PC-3 (cell line): ENCODE data around the gene FOXP1. TPM values are rescaled to one million over a fixed set of nuclear protein-coding genes. Genes with fewer than 3 reads are reported as not detected.
A peak's percentile ranks its signal among the peaks of the same experiment; 100 is the strongest.

Source experiments
- ATAC-seq: fragments of 200-7000 bp; cut with Tn5 transposase; 2 replicates; pipeline ENCODE4 v1.9.1; 2020; ENCODE audit warnings: mild to moderate bottlenecking, moderate library complexity
- BruUV-seq: library from RNA; stranded (reverse); fragments of 400-500 nt; replicated peaks from 2 replicates; lab custom pipeline; 2021; lab: Mats Ljungman, UMichigan
- CTCF ChIA-PET: fragments of 300-600 bp; sonication (Branson Sonifier 250); formaldehyde crosslinking; loops from one replicate; lab custom pipeline; 2022; ENCODE audit warnings: antibody characterized with exemption; lab: Charles Lee
- POLR2A ChIA-PET: fragments of 300-600 bp; sonication (Branson Sonifier 250); formaldehyde crosslinking; loops from one replicate; lab custom pipeline; 2022; ENCODE audit warnings: antibody characterized with exemption; ENCODE audit not compliant: unreplicated experiment; lab: Charles Lee
- DNase-seq: peaks from one replicate; pipeline ENCODE4 v3.0.0-alpha.2; 2015
- H2AFZ ChIP-seq: fragments of 300-600 bp; sonication (generic); 2 replicates; pipeline ENCODE4 v1.6.0; 2016; ENCODE audit warnings: antibody characterized with exemption, low read length
- H3F3A ChIP-seq: fragments of 300-600 bp; sonication (generic); one replicate; pipeline ENCODE4 v1.6.0; 2017; ENCODE audit warnings: antibody characterized with exemption, low read length, control low read depth, mild to moderate bottlenecking; ENCODE audit not compliant: unreplicated experiment
- H3K27ac ChIP-seq: fragments of 300-600 bp; sonication (generic); 2 replicates; pipeline ENCODE4 v1.5.1; 2016; ENCODE audit warnings: mild to moderate bottlenecking, low read length
- H3K27me3 ChIP-seq: fragments of 300-600 bp; sonication (generic); 2 replicates; pipeline ENCODE4 v1.6.1; 2016; ENCODE audit warnings: low read length, mixed read lengths
- H3K36me3 ChIP-seq: fragments of 300-600 bp; sonication (generic); 2 replicates; pipeline ENCODE4 v1.6.1; 2016; ENCODE audit warnings: low read depth, mixed run types, low read length, mixed read lengths
- H3K4me1 ChIP-seq: fragments of 300-600 bp; sonication (generic); 2 replicates; pipeline ENCODE4 v1.5.1; 2016; ENCODE audit warnings: low read length; ENCODE audit not compliant: insufficient read depth
- H3K4me2 ChIP-seq: fragments of 300-600 bp; sonication (generic); 2 replicates; pipeline ENCODE4 v1.6.0; 2016; ENCODE audit warnings: low read length
- H3K4me3 ChIP-seq: fragments of 300-600 bp; sonication (generic); 2 replicates; pipeline ENCODE4 v1.5.1; 2016; ENCODE audit warnings: mild to moderate bottlenecking, low read length, mixed read lengths
- H3K79me2 ChIP-seq: fragments of 300-600 bp; sonication (generic); 2 replicates; pipeline ENCODE4 v1.6.1; 2017; ENCODE audit warnings: low read length, mixed read lengths
- H3K9ac ChIP-seq: fragments of 300-600 bp; sonication (generic); 2 replicates; pipeline ENCODE4 v1.6.0; 2016; ENCODE audit warnings: mild to moderate bottlenecking, low read length
- H3K9me2 ChIP-seq: fragments of 300-600 bp; sonication (generic); replicated peaks from 2 replicates; pipeline ENCODE4 v1.6.1; 2016; ENCODE audit warnings: mixed run types, low read length, mixed read lengths
- H3K9me3 ChIP-seq: fragments of 300-600 bp; sonication (generic); 2 replicates; pipeline ENCODE4 v1.6.1; 2016; ENCODE audit warnings: low read length, mixed read lengths
- H4K20me1 ChIP-seq: fragments of 300-600 bp; sonication (generic); 2 replicates; pipeline ENCODE4 v1.6.1; 2016; ENCODE audit warnings: low read length, mixed read lengths
- CTCF ChIP-seq: fragments of 300-600 bp; sonication (generic); conservative IDR thresholded peaks from 2 replicates; pipeline ENCODE4 v1.5.1; 2017; ENCODE audit warnings: antibody characterized with exemption, low read depth, mild to moderate bottlenecking, low read length
- EZH2 ChIP-seq: fragments of 300-600 bp; sonication (generic); IDR thresholded peaks from one replicate; pipeline ENCODE4 v1.6.1; 2017; ENCODE audit warnings: antibody characterized with exemption, mild to moderate bottlenecking, low read length; ENCODE audit not compliant: unreplicated experiment
- EZH2phosphoT487 ChIP-seq: fragments of 300-600 bp; sonication (generic); IDR thresholded peaks from 2 replicates; pipeline ENCODE4 v1.6.1; 2018; ENCODE audit warnings: mild to moderate bottlenecking, antibody characterized with exemption, low read length, borderline replicate concordance
- intact Hi-C: fragments of 100-400 bp; cut with micrococcal nuclease; formaldehyde crosslinking; loops from 2 replicates; pipeline ENCODE4 v1.9.0; 2023
- total RNA-seq: library from RNA; depleted of rRNA; stranded (reverse); fragments of >200 nt; gene quantifications from 2 replicates; pipeline ENCODE4 v1.2.3, GENCODE V29; 2014

The FOXP1 gene
- total RNA-seq, 1 experiment from 2014 or later, result 35.3 TPM

- no TSS peak for BruUV-seq
- H3K4me1 ChIP-seq, result peaks cover 57% of the 10 kb centered on the region
- ATAC-seq, result peak; percentile 13
- H3K9me2 ChIP-seq, result no peaks in the 10 kb centered on the region
- peak; percentile 48 for DNase-seq
- peak overlapping the region; percentile 83 for H3K9ac ChIP-seq
- H3K36me3 ChIP-seq, result no peaks in the 10 kb centered on the region
- H3K9me3 ChIP-seq, result no peaks in the 10 kb centered on the region
- no peaks in the 10 kb centered on the region for H3F3A ChIP-seq
- H3K27me3 ChIP-seq, result no peaks in the 10 kb centered on the region
- ChIA-PET POLR2A (interaction anchor here (0.7 to 0.9 kb wide), 3 partner anchors 36 to 327 kb away, joined by 3 read pairs; no protein-coding TSS in a partner anchor), CTCF (interaction anchor here (0.7 kb wide), 1 partner anchor 86 kb away, joined by 3 read pairs; no protein-coding TSS in a partner anchor)
- intact Hi-C loops, result loop anchor here (1.0 to 10.0 kb wide), 6 partner anchors 138 to 1047 kb away; no protein-coding TSS in a partner anchor
- peak overlapping the region; percentile 90 for H2AFZ ChIP-seq
- peak overlapping the region; percentile 91 for H3K4me3 ChIP-seq
- H3K4me2 ChIP-seq, result peak overlapping the region; percentile 85
- H4K20me1 ChIP-seq, result no peaks in the 10 kb centered on the region
- H3K79me2 ChIP-seq, result peaks cover 45% of the 10 kb centered on the region
- TF ChIP-seq EZH2 (no peak), EZH2phosphoT487 (no peak), CTCF (no peak)
- peak overlapping the region; percentile 58; the same call in 1 of the 2 replicates for H3K27ac ChIP-seq
Observed at GRCh38 chr3:71582036-71582611, 1.4 kb downstream of the FOXP1 start.

- Histone ChIP-seq H3K9ac (peak overlapping the region; percentile 83), H3K36me3 (no peaks in the 10 kb centered on the region), H3K4me1 (peaks cover 57% of the 10 kb centered on the region), H3K9me3 (no peaks in the 10 kb centered on the region), H3K79me2 (peaks cover 45% of the 10 kb centered on the region), H4K20me1 (no peaks in the 10 kb centered on the region), H3K4me2 (peak overlapping the region; percentile 85), H3K9me2 (no peaks in the 10 kb centered on the region), H3K27me3 (no peaks in the 10 kb centered on the region), H2AFZ (peak overlapping the region; percentile 90), H3K4me3 (peak overlapping the region; percentile 91), H3F3A (no peaks in the 10 kb centered on the region), H3K27ac (no peak overlapping the region)
- peak; percentile 37 for DNase-seq
- no TSS peak for BruUV-seq
- intact Hi-C loops, result loop anchor here (1.0 to 10.0 kb wide), 7 partner anchors 77 to 1047 kb away; no protein-coding TSS in a partner anchor
- TF ChIP-seq EZH2, result no peak
- TF ChIP-seq EZH2phosphoT487, result no peak
- no peak for TF ChIP-seq CTCF
- ChIA-PET CTCF (interaction anchor here (0.7 kb wide), 1 partner anchor 85 kb away, joined by 3 read pairs; no protein-coding TSS in a partner anchor), POLR2A (interaction anchor here (0.9 kb wide), 1 partner anchor 37 kb away, joined by 3 read pairs; no protein-coding TSS in a partner anchor)
- peak; percentile 8 for ATAC-seq
Observed at GRCh38 chr3:71581457-71582035, 2.0 kb downstream of the FOXP1 start.
